22Rv1 (cell line): Measurements from ENCODE around the gene ARID3B.

Experiments
- ZFX ChIP-seq: fragments of 450-650 bp; IDR thresholded peaks from 2 replicates; pipeline ENCODE4 v1.6.1; 2017; ENCODE audit warnings: antibody characterized with exemption, borderline replicate concordance
- TF ChIP-seq, protein P1 (sequence below): fragments of 450-650 bp; IDR thresholded peaks from 2 replicates; pipeline ENCODE4 v1.5.1; 2017; ENCODE audit warnings: mild to moderate bottlenecking

DNA sequence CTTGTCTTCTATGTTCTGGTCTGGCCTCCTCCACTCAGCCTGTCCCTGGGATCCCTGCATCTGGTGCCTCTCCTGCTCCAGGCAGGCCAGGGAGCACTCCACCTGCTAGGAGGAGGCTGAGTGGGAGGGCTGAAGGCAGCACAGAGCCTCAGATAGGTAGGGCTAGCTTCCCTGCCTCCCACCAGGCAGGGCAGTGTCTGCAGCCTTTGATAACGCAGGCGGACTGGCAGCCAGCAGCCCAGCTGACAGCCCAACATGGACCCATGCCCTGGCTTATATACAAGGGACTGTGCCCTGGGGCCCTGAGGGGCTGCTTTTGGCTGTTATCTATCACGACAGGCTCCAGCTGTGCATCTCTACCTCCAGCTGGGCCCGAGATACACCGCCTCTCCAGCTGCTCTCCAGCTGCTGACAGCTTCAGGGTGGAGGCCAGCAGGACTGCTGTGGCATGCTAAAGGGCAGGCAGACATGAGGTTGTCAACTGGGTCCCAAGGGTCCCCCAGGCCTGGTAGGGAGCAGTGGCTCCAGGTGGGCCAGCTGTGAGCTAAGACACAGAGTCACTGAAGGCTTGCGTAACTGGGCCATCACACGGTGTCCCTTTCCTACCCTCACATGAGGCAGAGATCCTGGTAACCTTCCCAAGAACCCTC lies 69.4 kb downstream of the ARID3B start:
- TF ChIP-seq, protein P1, sequence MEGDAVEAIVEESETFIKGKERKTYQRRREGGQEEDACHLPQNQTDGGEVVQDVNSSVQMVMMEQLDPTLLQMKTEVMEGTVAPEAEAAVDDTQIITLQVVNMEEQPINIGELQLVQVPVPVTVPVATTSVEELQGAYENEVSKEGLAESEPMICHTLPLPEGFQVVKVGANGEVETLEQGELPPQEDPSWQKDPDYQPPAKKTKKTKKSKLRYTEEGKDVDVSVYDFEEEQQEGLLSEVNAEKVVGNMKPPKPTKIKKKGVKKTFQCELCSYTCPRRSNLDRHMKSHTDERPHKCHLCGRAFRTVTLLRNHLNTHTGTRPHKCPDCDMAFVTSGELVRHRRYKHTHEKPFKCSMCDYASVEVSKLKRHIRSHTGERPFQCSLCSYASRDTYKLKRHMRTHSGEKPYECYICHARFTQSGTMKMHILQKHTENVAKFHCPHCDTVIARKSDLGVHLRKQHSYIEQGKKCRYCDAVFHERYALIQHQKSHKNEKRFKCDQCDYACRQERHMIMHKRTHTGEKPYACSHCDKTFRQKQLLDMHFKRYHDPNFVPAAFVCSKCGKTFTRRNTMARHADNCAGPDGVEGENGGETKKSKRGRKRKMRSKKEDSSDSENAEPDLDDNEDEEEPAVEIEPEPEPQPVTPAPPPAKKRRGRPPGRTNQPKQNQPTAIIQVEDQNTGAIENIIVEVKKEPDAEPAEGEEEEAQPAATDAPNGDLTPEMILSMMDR, result no peak
- no peak for TF ChIP-seq ZFX
